ENCODE measurements around the gene KCTD20. TPM values are rescaled to one million over a fixed set of nuclear protein-coding genes. Genes with fewer than 3 reads are reported as not detected.

Gene KCTD20
- total RNA-seq, 6 experiments from 2014 or later: 53.0 to 81.7 (median 65.4) TPM

DNA sequence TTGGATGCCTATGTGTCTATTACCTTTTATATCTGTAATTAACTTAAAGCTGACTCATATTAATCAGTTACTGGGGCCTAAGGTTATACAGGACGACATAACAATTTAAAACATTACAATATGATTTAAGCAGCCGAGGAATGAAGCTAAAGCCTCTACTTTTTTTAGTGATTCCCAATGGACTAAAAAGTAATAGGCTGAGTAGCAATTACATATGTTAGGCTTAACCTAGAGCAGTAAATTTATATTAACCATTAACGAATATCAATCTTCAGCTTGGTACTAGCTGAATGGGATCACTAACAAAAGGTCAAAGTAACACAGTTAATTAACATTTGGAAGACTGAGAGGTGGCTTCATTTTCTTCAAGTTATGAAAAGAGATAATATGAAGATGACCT is 61.4 kb downstream of the KCTD20 start:
- no peaks in the 10 kb centered on the region for H3K27me3 Mint-ChIP-seq (ENCODE audit: insufficient read depth)
- no peaks in the 10 kb centered on the region for H3K9me3 Mint-ChIP-seq
- no peaks in the 10 kb centered on the region for H3K4me1 Mint-ChIP-seq (ENCODE audit: low read depth)
- TF ChIP-seq, protein P1, sequence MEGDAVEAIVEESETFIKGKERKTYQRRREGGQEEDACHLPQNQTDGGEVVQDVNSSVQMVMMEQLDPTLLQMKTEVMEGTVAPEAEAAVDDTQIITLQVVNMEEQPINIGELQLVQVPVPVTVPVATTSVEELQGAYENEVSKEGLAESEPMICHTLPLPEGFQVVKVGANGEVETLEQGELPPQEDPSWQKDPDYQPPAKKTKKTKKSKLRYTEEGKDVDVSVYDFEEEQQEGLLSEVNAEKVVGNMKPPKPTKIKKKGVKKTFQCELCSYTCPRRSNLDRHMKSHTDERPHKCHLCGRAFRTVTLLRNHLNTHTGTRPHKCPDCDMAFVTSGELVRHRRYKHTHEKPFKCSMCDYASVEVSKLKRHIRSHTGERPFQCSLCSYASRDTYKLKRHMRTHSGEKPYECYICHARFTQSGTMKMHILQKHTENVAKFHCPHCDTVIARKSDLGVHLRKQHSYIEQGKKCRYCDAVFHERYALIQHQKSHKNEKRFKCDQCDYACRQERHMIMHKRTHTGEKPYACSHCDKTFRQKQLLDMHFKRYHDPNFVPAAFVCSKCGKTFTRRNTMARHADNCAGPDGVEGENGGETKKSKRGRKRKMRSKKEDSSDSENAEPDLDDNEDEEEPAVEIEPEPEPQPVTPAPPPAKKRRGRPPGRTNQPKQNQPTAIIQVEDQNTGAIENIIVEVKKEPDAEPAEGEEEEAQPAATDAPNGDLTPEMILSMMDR (IDR thresholded peaks at IDR 0.05): no peak
- peaks cover 28% of the 10 kb centered on the region for H3K36me3 Mint-ChIP-seq (ENCODE audit: low read depth)
- no peak overlapping the region for H3K27ac Mint-ChIP-seq
- DNase-seq: no peak
- no peak overlapping the region for H3K4me3 Mint-ChIP-seq

DNA sequence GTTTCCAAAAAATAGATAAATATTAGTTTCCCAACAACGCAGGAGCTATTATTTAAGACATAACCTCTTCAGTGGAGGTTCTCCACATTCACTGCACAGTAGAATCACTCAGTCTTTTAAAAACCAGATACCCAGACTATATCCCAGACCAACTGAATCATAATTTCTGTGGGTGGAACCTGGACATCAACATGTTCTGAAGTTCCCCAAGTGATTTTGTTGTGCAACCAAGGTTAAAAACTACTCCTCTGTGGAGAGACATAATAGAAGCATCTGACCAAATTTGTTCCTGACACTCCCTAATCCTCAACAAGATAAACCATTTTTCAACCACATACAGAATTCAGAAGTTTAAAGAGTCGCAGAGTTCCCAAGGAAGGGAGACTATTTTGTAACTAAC is 62.2 kb downstream of the KCTD20 start:
- no peaks in the 10 kb centered on the region for H3K27me3 Mint-ChIP-seq (ENCODE audit: insufficient read depth)
- DNase-seq: no peak
- no peaks in the 10 kb centered on the region for H3K4me1 Mint-ChIP-seq (ENCODE audit: low read depth)
- TF ChIP-seq, protein P1 (IDR thresholded peaks at IDR 0.05): no peak
- no peak overlapping the region for H3K4me3 Mint-ChIP-seq
- H3K9me3 Mint-ChIP-seq: no peaks in the 10 kb centered on the region
- peaks cover 30% of the 10 kb centered on the region for H3K36me3 Mint-ChIP-seq (ENCODE audit: low read depth)
- no peak overlapping the region for H3K27ac Mint-ChIP-seq

- Mint-ChIP-seq H3K27me3 (ENCODE audit: insufficient read depth) (no peaks in the 10 kb centered on the region), H3K4me1 (ENCODE audit: low read depth) (no peaks in the 10 kb centered on the region), H3K36me3 (ENCODE audit: low read depth) (peaks cover 36% of the 10 kb centered on the region), H3K4me3 (no peak overlapping the region), H3K27ac (no peak overlapping the region), H3K9me3 (no peaks in the 10 kb centered on the region)
- TF ChIP-seq, protein P1 (IDR thresholded peaks at IDR 0.05): no peak
- no peak for DNase-seq
Observed at GRCh38 chr6:36505744-36506534, 63.1 kb downstream of the KCTD20 start.

- Mint-ChIP-seq H3K27ac (no peak overlapping the region), H3K27me3 (ENCODE audit: insufficient read depth) (no peaks in the 10 kb centered on the region), H3K36me3 (ENCODE audit: low read depth) (peaks cover 37% of the 10 kb centered on the region), H3K4me3 (no peak overlapping the region), H3K9me3 (no peaks in the 10 kb centered on the region), H3K4me1 (ENCODE audit: low read depth) (no peaks in the 10 kb centered on the region)
- TF ChIP-seq, protein P1 (IDR thresholded peaks at IDR 0.05): no peak
- DNase-seq: no peak
Observed at GRCh38 chr6:36506611-36507010, 63.8 kb downstream of the KCTD20 start.

GRCh38 chr6:36508532-36508931 is 65.7 kb downstream of the KCTD20 start:
- TF ChIP-seq, protein P1 (IDR thresholded peaks at IDR 0.05): no peak
- H3K36me3 Mint-ChIP-seq (ENCODE audit: low read depth): peaks cover 40% of the 10 kb centered on the region

More at GRCh38 chr6:36508532-36508931, 65.7 kb downstream of the KCTD20 start:
- Mint-ChIP-seq H3K4me1 (ENCODE audit: low read depth) (no peaks in the 10 kb centered on the region), H3K9me3 (no peaks in the 10 kb centered on the region), H3K4me3 (no peak overlapping the region), H3K27ac (no peak overlapping the region), H3K27me3 (ENCODE audit: insufficient read depth) (no peaks in the 10 kb centered on the region)
- no peak for DNase-seq

Measured in HFFc6 (cell line).